MCF 10A (cell line): ENCODE measurements around the gene QRFPR. TPM values are rescaled to one million over a fixed set of nuclear protein-coding genes. Genes with fewer than 3 reads are reported as not detected.

ENCODE experiments used
- BruUV-seq: library from RNA; stranded (reverse); fragments of 400-500 nt; replicated peaks from 2 replicates; lab custom pipeline; 2021; lab: Mats Ljungman, UMichigan
- CTCF ChIA-PET: fragments of 300-600 bp; sonication (Branson Sonifier 250); formaldehyde crosslinking; extraction: SDS; loops from one replicate; lab custom pipeline; 2021; ENCODE audit warnings: antibody characterized with exemption, inconsistent platforms; lab: Yijun Ruan, JAX
- POLR2A ChIA-PET: fragments of 300-600, 350-650 bp; sonication (Branson Sonifier 250); formaldehyde crosslinking; extraction: SDS; loops from one replicate; lab custom pipeline; 2020; ENCODE audit warnings: antibody characterized with exemption, inconsistent platforms; lab: Yijun Ruan, JAX
- DNase-seq: peaks from one replicate; pipeline ENCODE4 v3.0.0-alpha.2; 2018; ENCODE audit not compliant: unreplicated experiment
- H3K27ac Mint-ChIP-seq: one replicate; pipeline ENCODE4 v1.8.0; 2022; ENCODE audit warnings: mild to moderate bottlenecking, low read depth, mixed read lengths; ENCODE audit not compliant: unreplicated experiment
- H3K27me3 Mint-ChIP-seq: one replicate; pipeline ENCODE4 v1.8.0; 2022; ENCODE audit warnings: mixed read lengths; ENCODE audit not compliant: insufficient read depth, unreplicated experiment
- H3K36me3 Mint-ChIP-seq: one replicate; pipeline ENCODE4 v1.8.0; 2022; ENCODE audit warnings: mild to moderate bottlenecking, moderate library complexity, mixed read lengths; ENCODE audit not compliant: insufficient read depth, unreplicated experiment
- H3K4me1 Mint-ChIP-seq: one replicate; pipeline ENCODE4 v1.8.0; 2022; ENCODE audit warnings: mixed read lengths; ENCODE audit not compliant: insufficient read depth, unreplicated experiment
- H3K4me3 Mint-ChIP-seq: one replicate; pipeline ENCODE4 v1.8.0; 2022; ENCODE audit warnings: mild to moderate bottlenecking, moderate library complexity, mixed read lengths; ENCODE audit not compliant: unreplicated experiment
- H3K9me3 Mint-ChIP-seq: one replicate; pipeline ENCODE4 v1.8.0; 2022; ENCODE audit warnings: mixed read lengths; ENCODE audit not compliant: unreplicated experiment
- intact Hi-C: fragments of 100-400 bp; cut with micrococcal nuclease; formaldehyde crosslinking; loops from 2 replicates; pipeline ENCODE4 v1.14.1; 2022
- total RNA-seq: library from RNA; stranded (reverse); gene quantifications from 2 replicates; pipeline ENCODE4 v1.2.3, GENCODE V29; 2022
- TF ChIP-seq, protein P1 (sequence below): fragments of 200-600 bp; IDR thresholded peaks from one replicate; pipeline ENCODE4 v1.8.0; 2022; ENCODE audit warnings: antibody characterized with exemption, mild to moderate bottlenecking; ENCODE audit not compliant: unreplicated experiment

The QRFPR gene
- total RNA-seq, 1 experiment from 2014 or later = 8.4 TPM

DNA sequence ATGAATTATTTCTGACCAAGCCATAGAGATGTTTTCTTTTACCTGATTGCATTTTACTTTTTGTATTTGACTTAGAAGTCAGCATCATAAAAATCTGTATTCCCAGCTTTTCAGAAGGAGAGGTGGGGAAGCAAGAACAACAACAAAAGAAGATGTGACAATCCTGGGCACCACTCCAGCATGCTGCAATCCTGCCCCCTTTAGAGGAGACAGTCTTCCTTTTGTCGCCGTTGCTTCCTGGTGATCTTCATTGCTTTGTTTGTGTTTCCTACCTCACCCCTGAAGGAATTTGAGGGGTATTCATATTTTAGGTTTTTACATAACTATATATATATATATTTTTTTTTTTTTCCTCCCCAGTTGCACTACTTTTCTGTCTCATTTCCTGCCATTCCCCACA is 3.7 kb downstream of the QRFPR start:
- no peaks in the 10 kb centered on the region for H3K9me3 Mint-ChIP-seq
- intact Hi-C loops = loop anchor here (5.0 kb wide), 1 partner anchor 120 kb away; no protein-coding TSS in a partner anchor
- peak overlapping the region; percentile 60 for H3K27ac Mint-ChIP-seq
- DNase-seq = peak; percentile 56
- ChIA-PET CTCF (interaction anchor here (0.9 kb wide), 1 partner anchor 184 kb away, joined by 4 read pairs; no protein-coding TSS in a partner anchor), POLR2A (interaction anchor here (0.7 to 1.6 kb wide), 3 partner anchors 21 to 1297 kb away, joined by 3 to 4 read pairs (median 3); partner anchors contain the start of gene ANXA5)
- TF ChIP-seq, protein P1, sequence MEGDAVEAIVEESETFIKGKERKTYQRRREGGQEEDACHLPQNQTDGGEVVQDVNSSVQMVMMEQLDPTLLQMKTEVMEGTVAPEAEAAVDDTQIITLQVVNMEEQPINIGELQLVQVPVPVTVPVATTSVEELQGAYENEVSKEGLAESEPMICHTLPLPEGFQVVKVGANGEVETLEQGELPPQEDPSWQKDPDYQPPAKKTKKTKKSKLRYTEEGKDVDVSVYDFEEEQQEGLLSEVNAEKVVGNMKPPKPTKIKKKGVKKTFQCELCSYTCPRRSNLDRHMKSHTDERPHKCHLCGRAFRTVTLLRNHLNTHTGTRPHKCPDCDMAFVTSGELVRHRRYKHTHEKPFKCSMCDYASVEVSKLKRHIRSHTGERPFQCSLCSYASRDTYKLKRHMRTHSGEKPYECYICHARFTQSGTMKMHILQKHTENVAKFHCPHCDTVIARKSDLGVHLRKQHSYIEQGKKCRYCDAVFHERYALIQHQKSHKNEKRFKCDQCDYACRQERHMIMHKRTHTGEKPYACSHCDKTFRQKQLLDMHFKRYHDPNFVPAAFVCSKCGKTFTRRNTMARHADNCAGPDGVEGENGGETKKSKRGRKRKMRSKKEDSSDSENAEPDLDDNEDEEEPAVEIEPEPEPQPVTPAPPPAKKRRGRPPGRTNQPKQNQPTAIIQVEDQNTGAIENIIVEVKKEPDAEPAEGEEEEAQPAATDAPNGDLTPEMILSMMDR = no peak
- no peaks in the 10 kb centered on the region for H3K36me3 Mint-ChIP-seq
- peaks cover 39% of the 10 kb centered on the region for H3K4me1 Mint-ChIP-seq
- H3K27me3 Mint-ChIP-seq = no peaks in the 10 kb centered on the region
- no peak overlapping the region for H3K4me3 Mint-ChIP-seq
- no TSS peak for BruUV-seq

DNA sequence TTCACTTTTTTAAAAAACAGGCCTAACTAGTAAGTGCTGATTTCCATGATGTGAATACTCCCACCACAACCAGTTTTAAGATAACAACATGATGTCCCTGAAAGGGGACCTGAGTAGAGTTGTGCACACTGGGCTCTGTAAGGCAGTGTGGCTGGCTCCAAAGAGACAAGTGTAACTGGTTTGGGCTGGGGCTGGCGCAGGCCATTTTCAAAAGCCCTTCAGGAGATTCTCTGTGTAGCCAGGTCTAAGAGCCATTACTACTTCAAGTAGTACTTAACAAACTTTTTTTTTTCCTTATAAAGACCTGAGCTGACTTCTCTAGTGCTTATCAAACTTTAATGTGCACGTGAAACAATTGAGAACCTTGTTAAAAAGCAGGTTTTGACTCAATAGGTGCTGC is 4.3 kb downstream of the QRFPR start:
- H3K27ac Mint-ChIP-seq = no peak overlapping the region
- H3K4me3 Mint-ChIP-seq = no peak overlapping the region
- no peaks in the 10 kb centered on the region for H3K36me3 Mint-ChIP-seq
- BruUV-seq = no TSS peak
- peaks cover 44% of the 10 kb centered on the region for H3K4me1 Mint-ChIP-seq
- TF ChIP-seq, protein P1 = no peak
- ChIA-PET CTCF (interaction anchor here (0.6 to 0.9 kb wide), 3 partner anchors 14 to 360 kb away, joined by 3 to 4 read pairs (median 4); no protein-coding TSS in a partner anchor), POLR2A (interaction anchor here (1.2 to 4.2 kb wide), 3 partner anchors 10 to 320 kb away, joined by 4 to 30 read pairs (median 4); partner anchors contain the start of gene ANXA5)
- H3K9me3 Mint-ChIP-seq = no peaks in the 10 kb centered on the region
- no peaks in the 10 kb centered on the region for H3K27me3 Mint-ChIP-seq
- intact Hi-C loops = loop anchor here (5.0 kb wide), 1 partner anchor 119 kb away; no protein-coding TSS in a partner anchor
- no peak for DNase-seq

DNA sequence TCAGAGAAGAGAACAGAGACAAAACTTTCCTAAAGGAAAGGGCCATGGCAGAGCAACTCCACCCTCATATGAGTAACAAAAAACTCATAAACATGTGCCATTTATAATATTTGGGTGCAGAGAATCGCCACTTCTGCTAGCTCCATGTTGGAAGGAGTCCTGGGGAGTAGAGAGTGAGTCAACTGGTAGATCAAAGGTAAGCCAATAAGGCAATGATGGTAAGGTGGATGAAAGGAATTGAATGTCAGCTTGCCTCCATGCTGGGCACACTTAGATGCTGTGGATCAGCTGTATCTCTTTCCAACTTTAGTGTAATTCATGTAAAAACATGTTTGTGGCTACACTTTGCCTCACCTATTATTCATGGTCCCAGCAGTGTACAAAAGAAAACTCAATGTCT is 4.7 kb downstream of the QRFPR start:
- H3K36me3 Mint-ChIP-seq = no peaks in the 10 kb centered on the region
- TF ChIP-seq, protein P1 = no peak
- CTCF ChIA-PET = interaction anchor here (0.6 to 3.9 kb wide), 6 partner anchors 14 to 361 kb away, joined by 3 to 23 read pairs (median 3); no protein-coding TSS in a partner anchor

DNA sequence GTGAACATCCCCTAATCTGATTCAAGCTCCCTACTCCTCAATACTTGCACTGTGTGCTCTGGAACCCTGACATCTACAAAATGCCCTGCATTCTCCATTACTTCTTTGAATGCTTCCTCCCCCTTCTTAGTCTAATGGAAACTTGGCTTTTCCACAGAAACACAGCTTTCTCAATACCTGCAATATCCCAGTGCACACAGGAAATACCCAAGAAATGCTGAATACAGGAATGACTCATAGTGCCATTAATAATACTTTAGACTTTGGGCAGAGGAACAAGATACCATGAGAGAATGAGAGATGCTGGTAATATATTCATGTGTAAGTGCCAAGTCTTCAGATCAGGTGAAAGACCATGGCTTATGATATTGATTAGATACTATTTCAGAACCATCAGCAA is 5.6 kb downstream of the QRFPR start:
- CTCF ChIA-PET = interaction anchor here (0.6 to 3.9 kb wide), 11 partner anchors 11 to 1875 kb away, joined by 3 to 23 read pairs (median 3); no protein-coding TSS in a partner anchor
- Mint-ChIP-seq H3K4me1 (peaks cover 48% of the 10 kb centered on the region), H3K4me3 (peak overlapping the region; percentile 52), H3K36me3 (no peaks in the 10 kb centered on the region), H3K27ac (peak overlapping the region; percentile 25), H3K9me3 (no peaks in the 10 kb centered on the region), H3K27me3 (no peaks in the 10 kb centered on the region)
- DNase-seq = peak; percentile 87
- TF ChIP-seq, protein P1 = no peak
- POLR2A ChIA-PET = interaction anchor here (1.8 to 4.2 kb wide), 2 partner anchors 17 to 68 kb away, joined by 7 to 30 read pairs; no protein-coding TSS in a partner anchor
- BruUV-seq = no TSS peak
- intact Hi-C loops = loop anchor here (5.0 kb wide), 1 partner anchor 118 kb away; no protein-coding TSS in a partner anchor

More for the DNA sequence above, 4.7 kb downstream of the QRFPR start:
- DNase-seq = peak; percentile 27
- Mint-ChIP-seq H3K27ac (peak overlapping the region; percentile 25), H3K27me3 (no peaks in the 10 kb centered on the region), H3K4me3 (no peak overlapping the region), H3K4me1 (peaks cover 48% of the 10 kb centered on the region), H3K9me3 (no peaks in the 10 kb centered on the region)
- intact Hi-C loops = loop anchor here (5.0 kb wide), 1 partner anchor 119 kb away; no protein-coding TSS in a partner anchor
- POLR2A ChIA-PET = interaction anchor here (1.2 to 4.2 kb wide), 3 partner anchors 10 to 320 kb away, joined by 4 to 30 read pairs (median 4); partner anchors contain the start of gene ANXA5
- BruUV-seq = no TSS peak
